Measurements from ENCODE around the gene STX2. TPM values are rescaled to one million over a fixed set of nuclear protein-coding genes. Genes with fewer than 3 reads are reported as not detected.

Gene STX2
- total and polyA plus RNA-seq, 2 donors (not counting 3 experiments of a cell fraction or from before 2014, with no cell fraction given), result 26.2 to 32.6 TPM

GRCh38 chr12:130745921-130746320, 93.1 kb downstream of the STX2 start:
- H3K9me3 ChIP-seq (replicated peaks; ENCODE audit: control insufficient read depth, insufficient read depth, low read length), result no peaks in the 10 kb centered on the region
- H4K20me1 ChIP-seq (replicated peaks; ENCODE audit: control insufficient read depth, extremely low read depth, insufficient read depth, low read length), result no peaks in the 10 kb centered on the region
- DNase-seq (ENCODE audit: low read depth, low spot score) (no peak), FAIRE-seq (no peak)
- no peak overlapping the region for H3K4me3 ChIP-seq (replicated peaks in 1 of 3; ENCODE audit: insufficient read depth in 1 of 3, low read depth in 1 of 3, low read length in 3 of 3)
- H3K27ac ChIP-seq (ENCODE audit: insufficient read depth, low read depth, low read length), result no peak overlapping the region
- TF ChIP-seq JUN (IDR thresholded peaks at IDR 0.05; ENCODE audit: borderline replicate concordance, insufficient read depth, insufficient read length, low read depth) (no peak), MYC (IDR thresholded peaks at IDR 0.05; ENCODE audit: low read depth, low read length) (no peak), GATA2 (IDR thresholded peaks at IDR 0.05; ENCODE audit: insufficient read depth, insufficient read length, low read depth, low read length) (no peak)
- H3K27me3 ChIP-seq (ENCODE audit: control insufficient read depth in 2 of 2, insufficient read depth in 2 of 2, low read length in 2 of 2), result no peaks in the 10 kb centered on the region
- H3K4me2 ChIP-seq (ENCODE audit: insufficient read depth, low read length), result no peak overlapping the region
- no peak overlapping the region for H2AFZ ChIP-seq (ENCODE audit: low read depth, low read length)
- no peaks in the 10 kb centered on the region for H3K36me3 ChIP-seq (ENCODE audit: control insufficient read depth in 2 of 2, extremely low read depth in 1 of 2, insufficient read depth in 2 of 2, low read length in 2 of 2)
- H3K9ac ChIP-seq (replicated peaks; ENCODE audit: extremely low read depth, insufficient read depth, low read length), result no peak overlapping the region
- dilution Hi-C loops (cut with MboI; ENCODE audit: extremely low pct_ligation_motif_present, low sequenced_read_pairs), result no loop called here
- no peaks in the 10 kb centered on the region for H3K9me1 ChIP-seq (replicated peaks; ENCODE audit: control insufficient read depth, extremely low read depth, insufficient read depth, low read length)
- BruUV-seq (replicated peaks), result no TSS peak
- ChIA-PET CTCF (no interaction called here), POLR2A (no interaction called here)
- no peaks in the 10 kb centered on the region for H3K4me1 ChIP-seq (ENCODE audit: control insufficient read depth, extremely low read depth, insufficient read depth, low read length)
- intact Hi-C loops (cut with micrococcal nuclease), result no loop called here
- no peaks in the 10 kb centered on the region for H3K79me2 ChIP-seq (ENCODE audit: control insufficient read depth, insufficient read depth, low read length)

DNA sequence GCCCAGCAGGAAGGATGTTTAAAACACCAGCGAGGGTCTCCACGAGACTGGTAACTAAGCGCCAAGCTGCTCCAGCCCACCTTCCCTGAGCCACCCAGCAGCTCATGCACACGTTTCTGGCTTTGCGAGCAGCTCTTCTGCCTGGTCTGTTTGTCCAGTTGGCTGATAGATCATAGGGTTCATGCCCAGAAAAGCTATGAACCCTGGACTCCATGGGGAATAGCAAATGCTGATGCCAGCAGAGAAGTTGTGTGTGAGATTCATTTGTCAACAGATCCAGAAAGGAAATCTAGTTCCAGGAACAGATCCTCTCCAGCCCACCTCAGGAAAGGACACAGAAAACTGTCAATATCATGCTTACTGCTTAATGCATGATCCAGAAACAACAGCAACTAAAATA, 94.8 kb downstream of the STX2 start:
- H3K27me3 ChIP-seq (ENCODE audit: control insufficient read depth in 2 of 2, insufficient read depth in 2 of 2, low read length in 2 of 2), result no peaks in the 10 kb centered on the region
- no TSS peak for BruUV-seq (replicated peaks)
- no peak overlapping the region for H3K9ac ChIP-seq (replicated peaks; ENCODE audit: extremely low read depth, insufficient read depth, low read length)
- H4K20me1 ChIP-seq (replicated peaks; ENCODE audit: control insufficient read depth, extremely low read depth, insufficient read depth, low read length), result no peaks in the 10 kb centered on the region
- ChIA-PET CTCF (no interaction called here), POLR2A (interaction anchor here (1.0 kb wide), 1 partner anchor 658 kb away, joined by 4 read pairs; no protein-coding TSS in a partner anchor)
- dilution Hi-C loops (cut with MboI; ENCODE audit: extremely low pct_ligation_motif_present, low sequenced_read_pairs), result no loop called here
- no peak overlapping the region for H3K27ac ChIP-seq (ENCODE audit: insufficient read depth, low read depth, low read length)
- H3K79me2 ChIP-seq (ENCODE audit: control insufficient read depth, insufficient read depth, low read length), result no peaks in the 10 kb centered on the region
- no peaks in the 10 kb centered on the region for H3K9me3 ChIP-seq (replicated peaks; ENCODE audit: control insufficient read depth, insufficient read depth, low read length)
- no peaks in the 10 kb centered on the region for H3K36me3 ChIP-seq (ENCODE audit: control insufficient read depth in 2 of 2, extremely low read depth in 1 of 2, insufficient read depth in 2 of 2, low read length in 2 of 2)
- H3K4me2 ChIP-seq (ENCODE audit: insufficient read depth, low read length), result no peak overlapping the region
- intact Hi-C loops (cut with micrococcal nuclease), result no loop called here
- H3K4me1 ChIP-seq (ENCODE audit: control insufficient read depth, extremely low read depth, insufficient read depth, low read length), result no peaks in the 10 kb centered on the region
- FAIRE-seq, result no peak
- no peak for DNase-seq (ENCODE audit: low read depth, low spot score)
- H3K9me1 ChIP-seq (replicated peaks; ENCODE audit: control insufficient read depth, extremely low read depth, insufficient read depth, low read length), result no peaks in the 10 kb centered on the region
- TF ChIP-seq CTCF (IDR thresholded peaks at IDR 0.05; ENCODE audit: extremely low read depth in 1 of 2, insufficient read depth in 1 of 2, low read depth in 1 of 2, low read length in 2 of 2) (no peak), EZH2 (IDR thresholded peaks at IDR 0.05; ENCODE audit: borderline replicate concordance, low read depth, low read length, severe bottlenecking) (no peak), FOS (IDR thresholded peaks at IDR 0.05; ENCODE audit: borderline replicate concordance, insufficient read depth, low read length) (no peak), MYC (IDR thresholded peaks at IDR 0.05; ENCODE audit: low read depth, low read length) (no peak), JUN (IDR thresholded peaks at IDR 0.05; ENCODE audit: borderline replicate concordance, insufficient read depth, insufficient read length, low read depth) (no peak), POLR2AphosphoS5 (IDR thresholded peaks at IDR 0.05; ENCODE audit: insufficient read depth, low read depth, low read length) (no peak), POLR2A (IDR thresholded peaks at IDR 0.05; ENCODE audit: low read depth, low read length) (no peak), GATA2 (IDR thresholded peaks at IDR 0.05; ENCODE audit: insufficient read depth, insufficient read length, low read depth, low read length) (no peak)
- TF ChIP-seq, protein P1, sequence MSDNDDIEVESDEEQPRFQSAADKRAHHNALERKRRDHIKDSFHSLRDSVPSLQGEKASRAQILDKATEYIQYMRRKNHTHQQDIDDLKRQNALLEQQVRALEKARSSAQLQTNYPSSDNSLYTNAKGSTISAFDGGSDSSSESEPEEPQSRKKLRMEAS (IDR thresholded peaks at IDR 0.05; ENCODE audit: insufficient read depth, insufficient read length), result no peak
- no peak overlapping the region for H2AFZ ChIP-seq (ENCODE audit: low read depth, low read length)
- H3K4me3 ChIP-seq (replicated peaks in 1 of 3; ENCODE audit: insufficient read depth in 1 of 3, low read depth in 1 of 3, low read length in 3 of 3), result no peak overlapping the region
